ENCODE measurements around the gene CFAP54.
"Not testable (repeated sequence)": the region's sequence is repeated elsewhere in the genome, so short reads cannot be mapped to it uniquely, and the experiment has no call there.

The CFAP54 gene

DNA sequence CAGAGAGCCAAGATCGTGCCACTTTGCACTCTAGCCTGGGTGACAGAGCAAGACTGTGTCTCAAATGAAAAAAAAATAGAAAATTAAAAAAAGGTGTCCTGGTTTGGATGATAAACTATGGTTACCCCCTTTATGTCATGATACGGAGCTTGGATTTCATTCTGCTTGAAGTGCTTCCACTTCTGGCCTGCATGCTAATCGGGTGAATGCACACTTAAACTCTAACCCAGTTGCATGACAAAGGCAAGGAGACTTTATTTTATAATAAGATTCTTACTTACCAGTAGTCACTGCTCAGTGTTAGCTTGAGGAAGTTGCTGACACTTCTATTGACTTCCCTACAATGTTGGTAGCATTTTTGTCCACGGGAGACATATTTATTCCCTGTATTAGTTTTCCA lies 24.3 kb downstream of the CFAP54 start:
- no peak for DNase-seq (ENCODE audit: low spot score)

DNA sequence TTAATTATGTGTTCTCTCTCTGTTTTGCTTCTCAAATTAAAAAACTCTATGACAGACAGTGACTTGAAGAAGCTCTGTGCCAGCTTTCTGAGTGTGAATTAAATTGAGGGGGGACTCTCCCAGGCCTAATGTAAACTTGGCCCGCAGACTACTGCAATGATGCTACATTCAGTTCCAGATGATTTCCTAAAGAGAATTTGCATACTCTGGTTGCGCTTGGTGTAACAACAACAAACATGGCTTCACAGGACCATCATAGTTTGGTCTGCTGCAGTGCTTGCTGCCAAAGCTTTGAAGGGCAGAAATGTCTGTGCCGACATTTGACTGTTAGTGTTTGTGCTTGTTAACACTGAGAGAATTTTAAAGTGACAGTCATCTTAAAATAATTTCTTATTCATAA lies 25.0 kb downstream of the CFAP54 start:
- DNase-seq (ENCODE audit: low spot score), result no peak

DNA sequence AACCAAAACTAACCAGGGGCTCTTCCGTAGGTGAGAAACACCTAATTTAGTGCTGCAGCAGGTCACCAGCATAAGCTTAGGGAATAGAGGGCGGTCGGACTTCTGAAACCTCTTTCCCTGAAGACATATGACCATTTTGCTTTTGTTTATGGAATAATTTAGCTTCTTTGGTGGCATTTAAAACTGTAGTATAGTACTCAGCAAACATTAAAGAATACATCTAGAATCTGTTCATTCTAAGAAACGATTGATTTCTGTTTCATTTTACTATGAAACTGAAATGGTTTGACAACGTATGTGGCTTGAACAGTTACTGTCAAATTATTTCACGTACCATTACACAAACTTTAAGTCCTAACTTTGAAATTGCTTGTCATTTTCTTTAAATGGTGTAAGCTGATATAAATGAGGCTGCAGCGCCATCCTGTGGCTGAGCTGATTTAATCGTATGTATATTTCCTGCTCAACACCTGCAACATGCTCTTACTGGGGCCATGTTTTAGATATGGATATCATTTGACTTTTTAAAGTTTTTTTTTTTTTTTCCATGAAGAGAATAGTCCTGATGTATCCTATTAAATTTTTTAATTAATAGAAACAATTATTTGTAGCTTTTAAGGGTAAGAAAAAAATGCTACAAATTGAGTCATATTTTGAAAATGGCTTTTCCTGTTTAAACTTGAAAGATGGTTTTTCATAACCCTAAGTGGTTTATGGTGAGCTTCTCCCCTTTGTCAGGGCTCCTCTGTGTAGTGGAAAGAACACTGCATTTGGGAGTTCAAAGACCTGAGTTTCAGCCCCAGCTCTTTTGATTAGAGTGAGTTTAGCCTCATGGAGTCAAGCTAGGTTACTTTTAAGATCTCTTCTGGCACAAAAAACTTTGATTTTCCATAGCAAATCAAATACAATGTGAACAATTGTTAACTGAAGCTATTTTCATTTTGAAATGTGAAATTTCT lies 27.4 kb downstream of the CFAP54 start:
- peak; percentile 43 for DNase-seq (ENCODE audit: low spot score)

DNA sequence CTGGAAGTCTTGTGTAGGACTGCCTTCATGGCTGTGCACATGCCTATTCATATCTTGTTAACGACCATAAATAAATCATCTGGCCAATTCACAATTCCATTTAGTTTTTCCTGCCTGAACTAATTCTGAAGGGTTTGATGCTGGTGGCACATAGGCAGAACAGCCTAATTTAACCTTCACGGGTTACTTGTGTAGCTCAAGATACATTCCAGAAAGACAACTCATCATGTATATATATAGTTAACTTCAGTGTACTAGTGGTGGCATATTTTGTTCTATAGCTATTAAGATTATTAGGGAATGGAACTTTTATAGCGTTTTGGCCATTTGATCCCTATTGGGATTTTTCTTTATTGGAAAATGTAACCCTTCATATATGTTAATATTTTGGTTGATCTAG lies 31.4 kb downstream of the CFAP54 start:
- no peak for DNase-seq (ENCODE audit: low spot score)

DNA sequence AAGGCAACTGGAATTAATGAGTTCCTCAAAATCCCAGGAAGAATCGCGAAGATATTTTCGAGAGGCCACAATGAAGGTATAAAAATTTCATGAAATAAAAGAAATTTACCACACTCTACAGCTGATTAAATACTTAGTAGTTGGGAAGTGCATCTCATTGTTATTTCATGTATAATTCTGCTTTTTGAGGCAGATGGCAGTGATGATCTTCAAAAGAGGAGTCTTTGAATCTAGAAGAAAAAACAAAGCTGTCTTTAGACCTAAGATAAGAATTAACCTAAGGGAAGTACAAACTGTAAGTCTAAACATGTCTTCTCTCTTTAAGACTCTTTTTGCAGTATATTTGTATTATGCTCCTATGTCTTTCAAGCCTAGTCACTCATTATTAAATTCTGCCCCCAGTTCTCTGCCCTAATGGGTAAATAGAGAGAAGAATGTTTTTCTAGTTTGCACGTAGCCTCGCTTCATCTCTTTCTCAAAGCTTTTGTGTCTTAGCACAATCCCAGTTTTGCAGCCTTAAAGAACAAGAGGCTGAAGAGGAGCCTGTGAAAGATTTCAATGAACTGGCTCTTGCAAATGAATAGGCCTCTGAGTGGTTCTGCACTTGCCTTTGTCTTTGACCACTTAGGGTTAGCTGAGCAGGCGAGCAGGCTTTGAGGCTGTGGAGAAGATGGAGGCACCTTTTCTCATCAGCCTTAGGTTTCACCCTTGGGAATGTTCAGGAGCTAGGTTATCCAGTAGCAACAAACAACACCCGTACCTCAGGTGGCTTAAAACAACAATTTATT lies 32.7 kb downstream of the CFAP54 start:
- peak; percentile 18 for DNase-seq (ENCODE audit: low spot score)

DNA sequence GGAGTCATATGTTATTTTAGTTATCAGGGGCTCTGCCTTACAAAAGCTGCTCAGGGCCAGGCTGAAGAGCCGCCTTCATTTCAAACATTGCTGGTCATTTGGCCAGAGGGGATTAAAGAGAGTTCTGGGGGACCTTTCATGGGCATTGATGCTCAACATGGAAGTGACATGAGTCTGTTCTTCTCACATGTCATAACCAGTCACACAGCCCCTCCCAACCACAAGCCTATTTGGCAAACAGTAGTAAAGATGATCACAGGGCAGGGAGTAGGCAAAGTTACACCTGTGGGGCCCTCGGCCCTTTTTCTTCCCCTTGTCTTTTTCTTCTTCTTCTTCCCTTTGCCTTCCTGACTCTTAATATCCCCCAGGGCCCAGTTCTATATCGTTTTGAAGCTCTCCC lies 33.3 kb downstream of the CFAP54 start:
- DNase-seq (ENCODE audit: low spot score), result no peak

DNA sequence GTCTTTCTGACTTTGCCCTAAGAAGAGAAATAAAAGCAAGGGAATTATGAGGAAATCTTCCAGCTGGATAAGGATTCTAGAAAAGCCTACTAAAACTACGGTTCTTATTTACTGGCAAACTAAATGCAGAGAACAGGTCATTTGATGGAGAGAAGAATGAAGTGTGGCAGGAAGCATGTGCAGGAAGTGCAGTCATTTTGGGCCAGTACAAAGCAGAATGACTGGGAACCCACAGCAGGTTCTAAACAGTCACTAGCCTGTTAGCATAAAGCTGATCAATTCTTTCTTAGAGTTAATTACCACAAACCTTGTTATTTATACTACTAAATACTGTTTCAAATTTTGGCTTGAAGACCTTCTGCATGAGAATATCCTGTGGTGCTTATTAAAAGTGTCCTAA lies 36.7 kb downstream of the CFAP54 start:
- no peak for DNase-seq (ENCODE audit: low spot score)

DNA sequence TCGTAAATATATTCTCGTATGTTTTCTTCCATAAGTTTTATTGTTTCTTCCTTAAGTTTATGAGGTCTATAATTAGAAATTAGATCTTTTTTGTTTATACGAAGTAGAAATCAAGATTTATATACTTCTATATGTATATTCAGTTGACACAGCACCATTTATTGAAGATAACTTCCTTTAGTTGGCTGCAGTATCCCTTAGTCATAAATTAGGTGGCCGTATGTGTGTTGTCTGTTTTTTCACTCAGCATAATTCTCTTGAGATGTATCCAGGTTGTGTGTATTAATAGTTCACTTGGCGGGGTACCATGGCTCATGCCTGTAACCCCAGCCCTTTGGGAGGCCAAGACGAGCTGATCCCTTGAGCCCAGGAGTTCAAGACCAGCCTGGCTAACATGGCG lies 40.5 kb downstream of the CFAP54 start:
- DNase-seq (ENCODE audit: low spot score), result no peak

DNA sequence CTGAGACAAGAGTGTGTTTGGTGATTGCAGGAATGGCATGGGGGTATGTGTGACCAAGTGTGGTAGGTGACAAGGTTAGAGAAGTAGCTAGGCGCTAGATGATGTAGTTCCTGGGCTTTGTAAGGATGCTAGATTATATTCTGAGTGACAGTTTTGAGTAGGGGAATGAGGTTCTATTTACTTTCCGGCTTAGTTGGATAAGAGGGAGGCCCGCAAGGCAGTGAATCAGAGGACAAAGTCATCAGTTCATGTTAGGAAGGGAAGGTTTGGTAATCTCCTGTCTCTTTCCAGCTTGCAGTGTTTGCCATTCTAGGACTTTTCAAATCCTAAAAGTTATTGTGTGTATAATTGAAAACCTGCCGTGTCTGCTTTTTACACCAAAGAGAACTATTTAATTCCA lies 45.0 kb downstream of the CFAP54 start:
- DNase-seq (ENCODE audit: low spot score), result no peak

DNA sequence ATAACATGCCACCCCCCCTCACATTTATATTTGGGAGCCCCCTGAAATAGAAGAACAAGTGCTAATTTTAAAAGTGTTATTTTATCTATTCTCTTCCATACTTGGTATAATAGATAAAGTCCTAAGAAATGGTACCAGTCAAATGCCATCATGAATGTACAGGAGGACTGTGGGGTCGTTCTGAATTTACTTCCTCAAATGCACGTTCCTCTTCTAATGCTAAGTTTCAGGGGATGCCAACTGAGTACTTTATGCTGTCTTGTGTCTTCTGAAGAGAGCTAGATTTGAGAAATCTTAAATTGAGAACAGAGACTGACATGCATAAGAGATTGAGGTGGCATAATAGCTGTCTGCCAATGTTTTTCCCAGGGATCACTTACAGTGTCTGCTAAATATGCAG lies 59.0 kb downstream of the CFAP54 start:
- DNase-seq (ENCODE audit: low spot score), result no peak

DNA sequence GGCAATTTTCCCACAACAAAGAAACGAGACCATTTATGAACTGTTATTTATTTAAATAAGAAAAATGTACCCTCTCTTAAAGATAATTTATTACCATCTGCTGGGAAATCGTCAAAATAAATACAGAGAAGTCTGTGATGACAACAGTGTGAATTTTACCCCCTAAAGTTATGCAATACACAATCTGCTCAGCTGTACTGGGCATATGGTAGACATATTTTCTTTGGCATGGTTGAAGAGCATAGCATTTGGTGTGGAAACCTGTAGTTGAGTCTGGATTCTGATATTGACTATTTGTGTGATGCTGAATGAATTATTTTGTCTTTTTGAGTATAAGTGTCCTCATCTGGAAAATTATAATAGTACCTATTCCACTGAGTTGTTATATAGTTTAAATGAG lies 60.0 kb downstream of the CFAP54 start:
- DNase-seq (ENCODE audit: low spot score), result no peak

DNA sequence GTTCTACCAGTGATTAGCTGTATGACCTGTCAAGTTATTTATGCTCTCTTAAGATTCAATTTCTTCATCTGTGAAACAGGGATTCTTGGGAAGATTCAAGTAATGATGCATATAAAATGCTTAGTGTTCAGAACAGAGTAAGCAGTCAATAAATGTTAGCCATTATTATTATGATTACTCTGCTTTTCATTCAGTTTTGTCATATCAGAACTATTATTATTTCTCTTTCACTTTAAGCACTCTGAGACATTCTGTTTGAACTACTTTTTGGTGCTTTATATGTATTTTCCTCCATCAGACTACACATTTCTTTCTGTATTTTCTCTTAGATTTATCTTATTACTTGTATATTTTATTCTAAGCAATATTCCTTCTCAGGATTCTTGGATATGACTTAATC lies 81.2 kb downstream of the CFAP54 start:
- no peak for DNase-seq (ENCODE audit: low spot score)

DNA sequence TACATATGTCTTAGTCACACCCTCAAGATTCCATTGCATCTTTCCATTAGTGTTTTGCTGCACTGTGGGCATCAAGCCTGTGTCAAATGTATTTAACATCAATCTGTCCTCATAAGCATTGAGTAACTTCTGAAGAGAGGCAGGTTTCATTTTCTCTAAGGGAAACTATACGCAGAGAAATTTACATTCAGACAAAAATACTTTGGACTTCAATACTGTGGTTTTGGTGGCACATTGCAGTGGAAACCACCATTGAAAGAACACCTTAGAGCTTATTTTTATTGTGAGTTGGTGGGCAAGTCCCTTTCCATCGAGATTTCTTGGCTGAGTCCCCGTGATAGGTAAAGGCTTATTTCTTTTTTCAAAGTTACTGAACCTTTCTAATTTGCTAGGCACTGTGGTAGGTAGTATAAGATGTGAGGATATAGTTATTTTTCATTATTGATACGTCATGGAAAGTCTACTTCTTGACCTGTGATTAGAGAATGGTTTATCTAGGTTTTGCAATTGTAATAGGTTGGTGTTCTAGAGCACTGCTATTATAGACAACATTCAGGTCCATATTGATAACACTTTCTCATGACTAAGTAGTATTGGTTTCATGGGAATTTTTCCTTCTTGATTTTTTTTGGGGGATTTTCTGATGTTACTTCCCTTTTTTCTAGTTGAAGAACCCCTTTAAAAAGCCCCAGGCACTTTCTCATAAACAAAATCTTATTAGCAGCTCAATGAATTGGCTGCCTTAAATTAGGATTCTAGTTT lies 81.9 kb downstream of the CFAP54 start:
- DNase-seq (ENCODE audit: low spot score), result no peak

DNA sequence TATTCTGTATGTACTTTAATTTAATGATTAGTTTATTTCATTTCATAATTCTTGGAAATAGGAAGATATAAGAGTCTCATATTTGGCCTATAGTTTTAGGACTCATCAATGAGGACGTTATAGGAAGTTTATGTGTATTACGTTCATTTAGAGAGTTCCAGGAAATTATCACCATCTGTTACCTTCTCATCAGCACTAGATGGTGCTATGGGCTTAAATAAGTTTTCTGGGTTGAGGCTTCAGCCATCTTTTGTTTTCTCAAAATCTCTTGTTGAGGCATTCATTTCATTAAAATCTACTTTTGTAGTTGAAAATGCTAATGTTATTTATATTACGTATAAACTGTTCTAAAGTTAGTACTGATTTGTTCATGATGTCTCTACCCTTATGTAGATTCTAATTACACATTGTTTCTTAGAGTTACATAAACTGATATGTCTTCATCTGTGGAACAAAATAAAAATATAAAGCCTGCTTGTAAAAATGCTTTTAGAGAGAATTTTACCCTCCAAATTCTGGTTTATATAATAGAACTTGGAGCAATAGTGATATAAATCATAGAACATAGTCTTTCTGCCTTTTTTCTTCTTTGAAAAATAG lies 89.2 kb downstream of the CFAP54 start:
- DNase-seq (ENCODE audit: low spot score), result peak; percentile 52

DNA sequence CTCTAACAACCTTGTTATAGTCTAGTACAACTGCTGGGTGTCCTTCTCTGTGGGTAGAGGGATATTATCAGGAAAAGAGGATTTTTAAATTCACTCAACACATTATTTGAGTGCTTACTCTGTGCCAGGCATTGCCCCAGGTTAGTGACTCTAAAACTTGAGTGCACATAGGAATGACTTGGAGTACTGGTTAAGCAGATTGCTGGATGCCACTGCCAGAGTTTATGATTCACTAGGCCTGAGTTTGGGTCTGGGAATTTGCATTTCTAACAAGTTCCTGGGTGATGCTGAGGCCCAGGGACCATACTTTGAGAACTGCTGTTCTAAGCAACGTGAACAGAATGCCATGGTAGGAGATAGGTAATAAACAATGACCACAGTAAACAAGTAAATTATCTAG lies 96.6 kb downstream of the CFAP54 start:
- no peak for DNase-seq (ENCODE audit: low spot score)

DNA sequence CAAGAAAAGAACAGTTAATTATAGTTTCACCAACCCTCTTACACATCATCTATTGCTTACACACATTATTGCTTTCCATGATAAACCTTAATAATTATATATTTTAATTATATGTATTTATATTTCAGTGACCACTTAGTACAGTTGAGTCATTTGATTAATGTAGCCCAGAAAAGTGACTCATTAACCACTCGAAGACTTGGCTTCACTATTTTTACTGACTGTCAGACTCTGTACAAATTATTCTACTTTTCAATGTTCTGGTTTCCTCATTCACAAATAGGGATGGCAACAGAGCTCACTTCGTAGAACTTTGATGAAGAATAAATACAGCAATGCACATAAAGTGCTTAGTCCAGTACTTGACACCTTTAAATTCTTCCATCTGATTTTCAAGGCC lies 98.3 kb downstream of the CFAP54 start:
- DNase-seq (ENCODE audit: low spot score), result no peak

DNA sequence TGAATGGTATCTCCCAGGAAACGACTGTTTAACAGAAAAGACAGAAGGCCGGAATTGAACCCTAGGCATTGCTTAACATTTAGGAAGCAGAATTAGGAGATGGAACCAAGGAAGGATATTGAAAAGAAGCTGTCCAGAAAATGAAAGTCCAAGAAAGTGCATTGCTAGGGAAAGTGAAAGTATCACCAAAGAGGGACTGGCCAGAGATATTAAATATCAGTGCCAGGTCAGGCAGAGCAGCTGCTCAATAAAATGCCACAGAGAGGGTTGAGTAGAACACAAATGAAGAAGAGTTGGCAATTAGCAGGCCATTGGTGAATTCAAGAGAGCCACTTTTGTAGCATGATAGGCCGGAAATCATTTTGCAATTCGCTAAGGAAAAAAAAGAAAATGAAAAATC lies 101.6 kb downstream of the CFAP54 start:
- DNase-seq (ENCODE audit: low spot score), result no peak

DNA sequence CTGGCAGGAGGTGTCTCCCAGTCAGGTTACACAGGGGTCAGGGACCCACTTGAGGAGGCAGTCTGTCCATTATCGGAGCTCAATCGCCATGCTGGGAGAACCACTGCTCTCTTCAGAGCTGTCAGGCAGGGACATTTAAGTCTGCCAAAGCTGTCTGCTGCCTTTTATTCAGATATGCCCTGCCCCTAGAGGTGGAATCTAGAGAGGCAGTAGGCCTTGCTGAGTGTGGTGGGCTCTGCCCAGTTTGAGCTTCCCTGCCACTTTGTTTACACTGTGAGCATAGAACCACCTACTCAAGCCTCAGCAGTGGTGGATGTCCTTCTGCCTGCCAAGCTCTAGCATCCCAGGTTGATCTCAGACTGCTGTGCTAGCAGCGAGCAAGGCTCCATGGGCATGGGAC lies 115.0 kb downstream of the CFAP54 start:
- not testable (repeated sequence) for DNase-seq (ENCODE audit: low spot score)

DNA sequence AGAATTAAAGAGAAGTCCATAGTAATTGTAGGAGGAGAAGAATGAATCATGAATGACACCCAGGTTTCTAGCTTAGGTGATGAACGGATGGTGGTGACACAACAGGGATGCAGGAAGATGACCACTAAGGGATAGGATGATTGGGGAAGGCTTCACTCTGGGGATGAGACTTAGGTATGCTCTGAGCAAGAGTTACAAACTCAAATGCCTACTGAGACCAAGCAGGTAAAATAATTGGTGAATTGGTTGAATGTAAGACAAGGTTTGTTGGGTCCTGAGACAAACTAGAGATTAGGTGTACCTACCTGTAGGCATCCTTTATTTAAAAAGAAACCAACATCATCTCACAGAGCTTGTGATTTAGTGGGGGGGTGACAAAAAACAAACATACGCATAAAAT lies 116.3 kb downstream of the CFAP54 start:
- no peak for DNase-seq (ENCODE audit: low spot score)

DNA sequence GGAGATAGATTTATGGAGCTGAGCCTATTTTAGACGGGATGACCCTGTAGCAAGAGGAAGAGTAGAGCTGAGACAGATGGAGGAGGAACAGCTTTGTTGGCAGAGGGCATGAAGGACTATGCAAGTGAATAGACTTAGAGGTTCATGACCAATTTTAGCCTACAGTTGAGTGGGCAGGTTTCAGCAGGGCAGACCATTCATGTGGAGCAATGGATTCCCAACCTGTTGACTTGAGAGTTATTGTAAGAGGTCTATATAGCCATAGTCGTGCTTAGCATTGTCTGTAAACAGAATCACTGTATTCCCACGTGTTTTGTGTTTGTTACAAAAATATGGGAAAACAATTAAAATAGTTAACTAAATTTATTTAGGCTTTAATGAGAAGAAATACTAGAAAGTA lies 116.8 kb downstream of the CFAP54 start:
- DNase-seq (ENCODE audit: low spot score), result no peak

DNA sequence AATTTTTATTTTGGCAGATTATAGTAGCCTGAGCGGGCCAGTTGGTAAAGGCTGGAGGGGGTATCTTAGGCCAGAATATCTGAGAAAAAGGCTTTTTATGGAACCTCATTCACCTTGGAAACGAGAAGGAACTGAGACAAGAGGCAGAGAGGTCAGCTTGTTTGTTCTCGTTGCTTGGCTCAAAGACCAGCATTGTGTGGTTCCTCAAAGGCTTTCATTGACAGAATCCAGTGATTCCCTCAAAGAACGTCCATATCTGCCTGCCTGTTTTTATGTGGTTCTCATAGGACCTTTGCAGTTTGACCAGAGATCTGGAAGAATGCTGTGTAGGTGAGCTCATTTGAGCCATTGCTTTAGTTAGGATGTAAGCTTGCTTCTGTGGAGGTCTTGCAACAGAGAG lies 117.3 kb downstream of the CFAP54 start:
- DNase-seq (ENCODE audit: low spot score), result no peak

DNA sequence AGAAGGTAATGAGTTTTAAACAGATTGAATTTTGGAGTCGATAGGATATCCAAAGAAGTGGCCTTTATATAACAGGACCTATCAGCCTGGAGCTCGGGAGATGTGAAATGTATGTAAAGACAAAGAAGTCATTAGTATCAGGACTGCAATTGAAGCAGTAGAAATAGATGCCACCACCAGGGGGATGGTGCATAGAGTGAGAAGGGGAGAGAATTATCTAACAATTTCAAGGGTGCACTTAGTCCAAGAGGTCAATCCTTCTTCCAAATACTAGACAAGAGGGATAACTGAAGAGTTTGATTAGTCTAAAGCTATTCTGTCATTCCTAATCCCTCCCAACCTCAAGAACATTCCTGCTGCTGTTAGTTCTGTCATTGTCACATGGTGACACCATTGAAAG lies 127.8 kb downstream of the CFAP54 start:
- DNase-seq (ENCODE audit: low spot score), result peak; percentile 16

All from iPS-NIHi11 (cell line).